GM12891 (cell line): ENCODE measurements around the gene ABCC1.

Experiments
- POLR2A ChIP-seq: IDR thresholded peaks from 2 replicates; pipeline ENCODE4 v1.6.1; 2011; ENCODE audit warnings: low read depth, low read length, control low read depth
- TAF1 ChIP-seq: IDR thresholded peaks from 2 replicates; pipeline ENCODE4 v1.6.1; 2011; ENCODE audit warnings: low read depth, low read length, control low read depth

- TF ChIP-seq POLR2A (no peak), TAF1 (no peak)
Measured at GRCh38 chr16:16172991-16173390, 223.6 kb downstream of the ABCC1 start.
